Keratinocyte (primary cell): ENCODE measurements around the gene LATS1.

ENCODE experiments used
- CTCF ChIP-seq, 3 experiments: IDR thresholded peaks in 1 of 3; conservative IDR thresholded peaks in 1 of 3; optimal IDR thresholded peaks in 1 of 3; 2 replicates in 2 of 3; 3 replicates in 1 of 3; pipeline versions ENCODE3 to v1.5.1; 2011; ENCODE audit warnings: low read length in 3 of 3, mild to moderate bottlenecking in 3 of 3, moderate library complexity in 2 of 3, control low read depth in 1 of 3, inconsistent platforms in 1 of 3; ENCODE audit not compliant: insufficient read depth in 2 of 3; ENCODE audit errors: extremely low read depth in 1 of 3
- EZH2 ChIP-seq: IDR thresholded peaks from one replicate; pipeline ENCODE4 v1.6.1; 2012; ENCODE audit warnings: inconsistent platforms, mild to moderate bottlenecking, low read length, moderate library complexity

DNA sequence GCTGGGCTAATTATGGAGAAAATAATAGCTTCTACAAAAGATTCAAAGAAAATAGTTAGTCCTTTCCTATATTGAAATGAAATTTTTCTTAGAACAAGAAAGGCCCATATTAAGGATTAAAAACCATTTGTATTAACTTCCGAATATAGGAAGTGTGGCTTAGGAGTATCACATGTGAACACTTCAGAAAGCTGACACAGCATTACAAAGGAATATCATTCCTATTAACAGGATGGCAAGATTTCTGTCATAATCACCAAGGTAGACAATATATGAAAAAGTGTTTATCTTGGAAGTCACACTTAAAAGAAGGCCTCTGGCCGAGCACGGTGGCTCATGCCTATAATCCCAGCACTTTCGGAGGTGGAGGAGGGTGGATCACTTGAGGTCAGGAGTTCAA is 5.4 kb upstream of the LATS1 start:
- no peak for TF ChIP-seq CTCF (optimal IDR thresholded peaks at IDR 0.05 in 1 of 3, IDR thresholded peaks at IDR 0.05 in 1 of 3, conservative IDR thresholded peaks at IDR 0.05 in 1 of 3; ENCODE audit: extremely low read depth in 1 of 3, insufficient read depth in 2 of 3, low read length in 3 of 3)
- no peak for TF ChIP-seq EZH2
